ENCODE measurements around the gene FGD3.
"Not testable (repeated sequence)": the region's sequence is repeated elsewhere in the genome, so short reads cannot be mapped to it uniquely, and the experiment has no call there.

The FGD3 gene

GRCh38 chr9:93013856-93014582, 66.7 kb downstream of the FGD3 start:
- WGBS (ENCODE audit: extremely low coverage, insufficient coverage, low lambda C conversion rate): no CpG with 5 or more reads among the region's 13 CpGs
- Histone ChIP-seq H2BK15ac (replicated peaks; ENCODE audit: low read depth) (no peak overlapping the region), H3K4ac (ENCODE audit: low read depth, low read length) (no peak overlapping the region), H2AK5ac (ENCODE audit: low read length) (no peak overlapping the region), H3K23ac (ENCODE audit: low read length) (no peak overlapping the region), H4K8ac (ENCODE audit: low read depth, low read length) (no peak overlapping the region), H3K56ac (ENCODE audit: low read length) (no peak overlapping the region), H3K18ac (ENCODE audit: low read length) (no peak overlapping the region), H2BK5ac (ENCODE audit: low read length) (no peak overlapping the region), H3K79me2 (ENCODE audit: control insufficient read depth, insufficient read depth, low read length) (no peaks in the 10 kb centered on the region), H3K79me1 (ENCODE audit: low read length) (no peaks in the 10 kb centered on the region), H3K4me2 (ENCODE audit: low read length) (no peak overlapping the region), H3K27ac (ENCODE audit: low read depth, low read length) (no peak overlapping the region), H3K36me3 (ENCODE audit: control insufficient read depth, insufficient read depth, low read length) (no peaks in the 10 kb centered on the region), H2BK120ac (ENCODE audit: low read depth, low read length) (no peak overlapping the region), H3K27me3 (ENCODE audit: insufficient read depth, low read length, poor library complexity) (no peaks in the 10 kb centered on the region), H3K9ac (ENCODE audit: low read length) (no peak overlapping the region), H4K5ac (ENCODE audit: low read length) (no peak overlapping the region), H3K4me3 (ENCODE audit: low read length) (no peak overlapping the region), H3K4me1 (ENCODE audit: control insufficient read depth, low read depth, low read length) (peaks cover 1% of the 10 kb centered on the region)
- no peak for DNase-seq

GRCh38 chr9:93015190-93015589, 67.9 kb downstream of the FGD3 start:
- not testable (repeated sequence) for H2BK120ac ChIP-seq (ENCODE audit: low read depth, low read length); H3K4me3 ChIP-seq (ENCODE audit: low read length); H3K27ac ChIP-seq (ENCODE audit: low read depth, low read length)

GRCh38 chr9:93017621-93018020, 70.3 kb downstream of the FGD3 start:
- no peak overlapping the region for H3K27ac ChIP-seq (ENCODE audit: low read depth, low read length)
- H3K23ac ChIP-seq (ENCODE audit: low read length): no peak overlapping the region
- no peak overlapping the region for H3K4me2 ChIP-seq (ENCODE audit: low read length)
- H2BK15ac ChIP-seq (replicated peaks; ENCODE audit: low read depth): no peak overlapping the region
- no peak overlapping the region for H4K5ac ChIP-seq (ENCODE audit: low read length)
- no peak for DNase-seq
- no peaks in the 10 kb centered on the region for H3K36me3 ChIP-seq (ENCODE audit: control insufficient read depth, insufficient read depth, low read length)
- no peak overlapping the region for H3K4ac ChIP-seq (ENCODE audit: low read depth, low read length)
- no peaks in the 10 kb centered on the region for H3K79me2 ChIP-seq (ENCODE audit: control insufficient read depth, insufficient read depth, low read length)
- H3K56ac ChIP-seq (ENCODE audit: low read length): no peak overlapping the region
- no peak overlapping the region for H3K4me3 ChIP-seq (ENCODE audit: low read length)
- no peak overlapping the region for H2AK5ac ChIP-seq (ENCODE audit: low read length)
- no peak overlapping the region for H2BK5ac ChIP-seq (ENCODE audit: low read length)
- peaks cover 1% of the 10 kb centered on the region for H3K4me1 ChIP-seq (ENCODE audit: control insufficient read depth, low read depth, low read length)
- H3K18ac ChIP-seq (ENCODE audit: low read length): no peak overlapping the region
- no peaks in the 10 kb centered on the region for H3K79me1 ChIP-seq (ENCODE audit: low read length)
- H3K27me3 ChIP-seq (ENCODE audit: insufficient read depth, low read length, poor library complexity): no peaks in the 10 kb centered on the region
- WGBS (ENCODE audit: extremely low coverage, insufficient coverage, low lambda C conversion rate): no CpG with 5 or more reads among the region's 9 CpGs
- H4K8ac ChIP-seq (ENCODE audit: low read depth, low read length): no peak overlapping the region
- no peak overlapping the region for H2BK120ac ChIP-seq (ENCODE audit: low read depth, low read length)
- no peak overlapping the region for H3K9ac ChIP-seq (ENCODE audit: low read length)

More at GRCh38 chr9:93015190-93015589, 67.9 kb downstream of the FGD3 start:
- not testable (repeated sequence) for H2BK15ac ChIP-seq (replicated peaks; ENCODE audit: low read depth); H3K4me1 ChIP-seq (ENCODE audit: control insufficient read depth, low read depth, low read length); H3K4me2 ChIP-seq (ENCODE audit: low read length); H3K56ac ChIP-seq (ENCODE audit: low read length); H3K9ac ChIP-seq (ENCODE audit: low read length); H4K5ac ChIP-seq (ENCODE audit: low read length); H2AK5ac ChIP-seq (ENCODE audit: low read length); H3K36me3 ChIP-seq (ENCODE audit: control insufficient read depth, insufficient read depth, low read length); H3K27me3 ChIP-seq (ENCODE audit: insufficient read depth, low read length, poor library complexity); H4K8ac ChIP-seq (ENCODE audit: low read depth, low read length); H3K4ac ChIP-seq (ENCODE audit: low read depth, low read length); H3K79me2 ChIP-seq (ENCODE audit: control insufficient read depth, insufficient read depth, low read length); H3K79me1 ChIP-seq (ENCODE audit: low read length); H2BK5ac ChIP-seq (ENCODE audit: low read length); H3K23ac ChIP-seq (ENCODE audit: low read length); DNase-seq; H3K18ac ChIP-seq (ENCODE audit: low read length)
- 100% methylated on average over 1 of the region's 10 CpGs for WGBS (ENCODE audit: extremely low coverage, insufficient coverage, low lambda C conversion rate)

GRCh38 chr9:93020151-93020550, 72.8 kb downstream of the FGD3 start:
- H2BK15ac ChIP-seq (replicated peaks; ENCODE audit: low read depth): no peak overlapping the region
- H3K4ac ChIP-seq (ENCODE audit: low read depth, low read length): no peak overlapping the region
- no peak overlapping the region for H4K5ac ChIP-seq (ENCODE audit: low read length)
- H2BK5ac ChIP-seq (ENCODE audit: low read length): no peak overlapping the region
- no peaks in the 10 kb centered on the region for H3K79me1 ChIP-seq (ENCODE audit: low read length)
- no peak overlapping the region for H3K4me2 ChIP-seq (ENCODE audit: low read length)
- H3K23ac ChIP-seq (ENCODE audit: low read length): no peak overlapping the region
- no peak overlapping the region for H2AK5ac ChIP-seq (ENCODE audit: low read length)
- no peak overlapping the region for H4K8ac ChIP-seq (ENCODE audit: low read depth, low read length)
- no peaks in the 10 kb centered on the region for H3K36me3 ChIP-seq (ENCODE audit: control insufficient read depth, insufficient read depth, low read length)
- H3K27ac ChIP-seq (ENCODE audit: low read depth, low read length): no peak overlapping the region
- no peaks in the 10 kb centered on the region for H3K4me1 ChIP-seq (ENCODE audit: control insufficient read depth, low read depth, low read length)
- DNase-seq: no peak
- no peak overlapping the region for H3K9ac ChIP-seq (ENCODE audit: low read length)
- no peaks in the 10 kb centered on the region for H3K79me2 ChIP-seq (ENCODE audit: control insufficient read depth, insufficient read depth, low read length)
- H3K18ac ChIP-seq (ENCODE audit: low read length): no peak overlapping the region
- no peak overlapping the region for H3K4me3 ChIP-seq (ENCODE audit: low read length)
- no peak overlapping the region for H2BK120ac ChIP-seq (ENCODE audit: low read depth, low read length)
- WGBS (ENCODE audit: extremely low coverage, insufficient coverage, low lambda C conversion rate): no CpG with 5 or more reads among the region's 11 CpGs
- peak overlapping the region; percentile 17 for H3K56ac ChIP-seq (ENCODE audit: low read length)
- H3K27me3 ChIP-seq (ENCODE audit: insufficient read depth, low read length, poor library complexity): no peaks in the 10 kb centered on the region

GRCh38 chr9:93020771-93021670, 73.7 kb downstream of the FGD3 start:
- Histone ChIP-seq H3K4me3 (ENCODE audit: low read length) (no peak overlapping the region), H3K56ac (ENCODE audit: low read length) (no peak overlapping the region), H4K5ac (ENCODE audit: low read length) (no peak overlapping the region), H3K27ac (ENCODE audit: low read depth, low read length) (no peak overlapping the region), H3K4ac (ENCODE audit: low read depth, low read length) (no peak overlapping the region), H3K27me3 (ENCODE audit: insufficient read depth, low read length, poor library complexity) (no peaks in the 10 kb centered on the region), H3K9ac (ENCODE audit: low read length) (no peak overlapping the region), H3K4me1 (ENCODE audit: control insufficient read depth, low read depth, low read length) (no peaks in the 10 kb centered on the region), H2BK120ac (ENCODE audit: low read depth, low read length) (no peak overlapping the region), H3K79me2 (ENCODE audit: control insufficient read depth, insufficient read depth, low read length) (no peaks in the 10 kb centered on the region), H2AK5ac (ENCODE audit: low read length) (no peak overlapping the region), H3K18ac (ENCODE audit: low read length) (no peak overlapping the region), H3K23ac (ENCODE audit: low read length) (no peak overlapping the region), H3K79me1 (ENCODE audit: low read length) (no peaks in the 10 kb centered on the region), H3K36me3 (ENCODE audit: control insufficient read depth, insufficient read depth, low read length) (no peaks in the 10 kb centered on the region), H3K4me2 (ENCODE audit: low read length) (no peak overlapping the region), H2BK15ac (replicated peaks; ENCODE audit: low read depth) (no peak overlapping the region), H2BK5ac (ENCODE audit: low read length) (no peak overlapping the region), H4K8ac (ENCODE audit: low read depth, low read length) (no peak overlapping the region)
- no peak for DNase-seq
- no CpG with 5 or more reads among the region's 27 CpGs for WGBS (ENCODE audit: extremely low coverage, insufficient coverage, low lambda C conversion rate)

Data from mesendoderm (in vitro differentiated cells).